Prostate gland (tissue), 2 donors: ENCODE data around the gene FAM53B. TPM values are rescaled to one million over a fixed set of nuclear protein-coding genes. Genes with fewer than 3 reads are reported as not detected.

Source experiments
- DNase-seq: peaks from one replicate; pipeline ENCODE4 v3.0.0-alpha.2; 2019; ENCODE audit warnings: low spot score
- H3K27ac ChIP-seq, 2 donors: fragments of 200-600 bp; sonication (generic); 2 replicates each; pipeline ENCODE4 v1.5.1; 2017 to 2019
- H3K27me3 ChIP-seq: fragments of 200-600 bp; sonication (generic); replicated peaks from 2 replicates; pipeline ENCODE4 v1.5.1; 2019; ENCODE audit not compliant: insufficient read depth
- H3K36me3 ChIP-seq, 2 donors: fragments of 200-600 bp; sonication (generic); 1 replicate in 1 of 2; 2 replicates in 1 of 2; pipeline versions ENCODE4 v1.5.1 to v1.8.1; 2017 to 2019
- H3K4me1 ChIP-seq: fragments of 200-600 bp; sonication (generic); replicated peaks from 2 replicates; pipeline ENCODE4 v1.5.1; 2019
- H3K4me3 ChIP-seq, 2 donors: fragments of 200-600 bp; sonication (generic); 2 replicates each; pipeline ENCODE4 v1.5.1; 2017 to 2019
- H3K9me3 ChIP-seq: fragments of 200-600 bp; sonication (generic); 2 replicates; pipeline ENCODE4 v1.5.1; 2017
- POLR2A ChIP-seq: fragments of 450-650 bp; IDR thresholded peaks from one replicate; pipeline ENCODE4 v1.6.1; 2016; ENCODE audit warnings: antibody characterized with exemption, mild to moderate bottlenecking
- POLR2AphosphoS5 ChIP-seq: sonication (generic); formaldehyde crosslinking; IDR thresholded peaks from one replicate; pipeline ENCODE4 v1.6.1; 2017; ENCODE audit warnings: antibody characterized with exemption
- WGBS: methylation state at CpG from one replicate; pipeline ENCODE4 v1.1.5; 2018; 5-methylcytosine and 5-hydroxymethylcytosine counted together
- intact Hi-C: fragments of 100-400 bp; cut with DNase I; formaldehyde crosslinking; loops from one replicate; pipeline ENCODE4 v1.14.2; 2022
- total RNA-seq, 2 donors: library from RNA; depleted of rRNA; stranded (reverse); fragments of >200 nt; gene quantifications; one replicate each; pipeline ENCODE4 v1.1.0, GENCODE V29; 2016
- TF ChIP-seq, protein P1 (sequence below), 4 experiments: fragments of 200-600 bp in 2 of 4; fragments of 450-650 bp in 2 of 4; sonication (generic) in 2 of 4; IDR thresholded peaks; 1 replicate in 3 of 4; 2 replicates in 1 of 4; pipeline ENCODE4 v1.5.1; 2016 to 2019; ENCODE audit warnings: antibody characterized with exemption in 4 of 4, mild to moderate bottlenecking in 2 of 4, moderate library complexity in 2 of 4

FAM53B gene
- total RNA-seq, 2 donors from 2014 or later: 28.9 to 101 TPM

DNA sequence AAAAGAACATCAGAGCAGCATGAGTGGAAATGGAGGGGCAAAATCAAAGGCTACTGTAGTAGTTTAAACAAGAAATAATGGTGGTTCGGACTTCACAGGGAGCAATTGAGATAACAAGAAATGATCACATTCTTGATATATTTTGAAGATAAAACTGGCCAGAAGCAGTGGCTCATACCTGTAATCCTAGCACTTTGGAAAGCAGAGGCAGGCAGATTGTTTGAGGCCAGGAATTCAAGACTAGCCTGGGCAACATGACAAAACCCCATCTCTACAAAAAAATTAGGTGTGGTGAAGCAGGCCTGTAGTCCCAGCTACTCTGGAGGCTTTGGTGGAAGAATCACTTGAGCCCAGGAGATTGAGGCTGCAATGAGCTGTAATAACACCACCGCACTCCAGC lies 24.6 kb upstream of the FAM53B start:
- intact Hi-C loops: no loop called here
- Histone ChIP-seq H3K9me3 (no peaks in the 10 kb centered on the region), H3K27me3 (no peaks in the 10 kb centered on the region), H3K4me3 (no peak overlapping the region), H3K4me1 (peaks cover 6% of the 10 kb centered on the region), H3K36me3 (no peaks in the 10 kb centered on the region), H3K27ac (no peak overlapping the region)
- no peak for DNase-seq
- WGBS: 83% methylated on average over 2 of the region's 2 CpGs
- TF ChIP-seq POLR2A: no peak
- TF ChIP-seq, protein P1, sequence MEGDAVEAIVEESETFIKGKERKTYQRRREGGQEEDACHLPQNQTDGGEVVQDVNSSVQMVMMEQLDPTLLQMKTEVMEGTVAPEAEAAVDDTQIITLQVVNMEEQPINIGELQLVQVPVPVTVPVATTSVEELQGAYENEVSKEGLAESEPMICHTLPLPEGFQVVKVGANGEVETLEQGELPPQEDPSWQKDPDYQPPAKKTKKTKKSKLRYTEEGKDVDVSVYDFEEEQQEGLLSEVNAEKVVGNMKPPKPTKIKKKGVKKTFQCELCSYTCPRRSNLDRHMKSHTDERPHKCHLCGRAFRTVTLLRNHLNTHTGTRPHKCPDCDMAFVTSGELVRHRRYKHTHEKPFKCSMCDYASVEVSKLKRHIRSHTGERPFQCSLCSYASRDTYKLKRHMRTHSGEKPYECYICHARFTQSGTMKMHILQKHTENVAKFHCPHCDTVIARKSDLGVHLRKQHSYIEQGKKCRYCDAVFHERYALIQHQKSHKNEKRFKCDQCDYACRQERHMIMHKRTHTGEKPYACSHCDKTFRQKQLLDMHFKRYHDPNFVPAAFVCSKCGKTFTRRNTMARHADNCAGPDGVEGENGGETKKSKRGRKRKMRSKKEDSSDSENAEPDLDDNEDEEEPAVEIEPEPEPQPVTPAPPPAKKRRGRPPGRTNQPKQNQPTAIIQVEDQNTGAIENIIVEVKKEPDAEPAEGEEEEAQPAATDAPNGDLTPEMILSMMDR (IDR thresholded peaks at IDR 0.05): no peak
- no peak for TF ChIP-seq POLR2AphosphoS5

DNA sequence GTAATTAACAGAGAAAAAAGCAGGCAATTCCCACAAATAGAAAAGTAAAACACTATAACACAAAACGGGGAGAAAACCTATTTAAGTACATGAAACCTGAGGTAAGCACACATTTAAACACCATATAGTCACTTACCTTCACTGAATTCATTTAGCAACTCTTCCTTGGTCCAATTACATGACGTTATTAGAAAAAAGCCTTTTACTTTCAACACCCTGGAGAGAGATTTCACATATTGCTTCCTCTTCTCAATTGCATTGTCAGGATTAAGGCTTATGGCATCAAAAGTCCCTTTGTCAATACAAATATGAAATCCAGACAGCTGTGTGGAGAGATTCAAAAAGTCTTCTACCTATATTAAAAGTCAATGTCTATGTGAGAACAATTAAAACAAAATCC lies 21.1 kb upstream of the FAM53B start:
- H3K4me1 ChIP-seq: peaks cover 6% of the 10 kb centered on the region
- 45% methylated on average over 2 of the region's 2 CpGs for WGBS
- no peak overlapping the region for H3K27ac ChIP-seq
- no peak overlapping the region for H3K4me3 ChIP-seq
- intact Hi-C loops: no loop called here
- no peaks in the 10 kb centered on the region for H3K27me3 ChIP-seq
- no peaks in the 10 kb centered on the region for H3K9me3 ChIP-seq
- no peak for TF ChIP-seq POLR2A
- no peak for TF ChIP-seq POLR2AphosphoS5
- TF ChIP-seq, protein P1 (IDR thresholded peaks at IDR 0.05): no peak
- DNase-seq: no peak
- H3K36me3 ChIP-seq: no peaks in the 10 kb centered on the region

DNA sequence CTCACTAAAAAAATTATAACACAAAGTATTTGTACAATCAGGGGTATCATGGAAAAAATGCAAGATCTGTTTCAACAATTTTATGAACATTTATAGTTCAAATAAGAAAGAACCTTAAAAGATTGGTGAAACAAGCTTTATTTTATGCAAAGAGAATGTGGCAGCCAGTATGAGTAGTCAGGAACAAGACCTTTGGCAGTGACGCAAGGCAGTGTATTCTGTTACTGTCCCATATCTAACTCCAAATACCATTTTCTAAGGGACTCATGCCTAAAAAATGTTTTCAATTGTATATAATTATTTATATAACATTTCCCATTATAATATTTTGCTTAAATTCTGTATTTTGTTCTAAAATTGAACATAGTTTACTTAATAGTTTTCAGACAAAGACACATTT lies 19.1 kb upstream of the FAM53B start:
- intact Hi-C loops: no loop called here
- no peaks in the 10 kb centered on the region for H3K36me3 ChIP-seq

DNA sequence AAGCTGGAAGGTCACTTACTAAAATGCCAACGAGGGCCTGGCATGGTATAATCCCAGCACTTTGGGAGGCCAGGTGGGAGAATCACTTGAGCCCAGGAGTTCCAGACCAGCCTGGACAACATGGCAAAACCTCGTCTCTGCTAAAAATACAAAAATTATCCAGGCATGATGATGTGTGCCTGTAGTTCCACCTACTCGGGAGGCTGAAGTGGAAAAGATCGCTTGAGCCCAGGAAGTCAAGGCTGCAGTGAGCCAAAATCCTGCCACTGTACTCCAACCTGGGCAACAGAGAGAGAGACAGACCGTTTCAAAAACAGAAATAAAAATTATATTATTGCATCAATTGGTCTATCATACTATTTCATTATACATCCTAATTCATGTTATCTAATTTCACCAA lies 18.1 kb upstream of the FAM53B start:
- Histone ChIP-seq H3K4me3 (no peak overlapping the region), H3K4me1 (peaks cover 6% of the 10 kb centered on the region), H3K9me3 (no peaks in the 10 kb centered on the region), H3K36me3 (no peaks in the 10 kb centered on the region), H3K27ac (no peak overlapping the region), H3K27me3 (no peaks in the 10 kb centered on the region)
- intact Hi-C loops: no loop called here
- 94% methylated on average over 5 of the region's 5 CpGs for WGBS
- no peak for TF ChIP-seq POLR2AphosphoS5
- no peak for TF ChIP-seq POLR2A
- TF ChIP-seq, protein P1 (IDR thresholded peaks at IDR 0.05): no peak
- no peak for DNase-seq

More for the DNA sequence above, 19.1 kb upstream of the FAM53B start:
- Histone ChIP-seq H3K9me3 (no peaks in the 10 kb centered on the region), H3K27me3 (no peaks in the 10 kb centered on the region), H3K4me1 (peaks cover 6% of the 10 kb centered on the region), H3K4me3 (no peak overlapping the region), H3K27ac (no peak overlapping the region)
- 96% methylated on average over 1 of the region's 1 CpG for WGBS
- no peak for DNase-seq
- TF ChIP-seq POLR2AphosphoS5: no peak
- no peak for TF ChIP-seq POLR2A
- TF ChIP-seq, protein P1 (IDR thresholded peaks at IDR 0.05): no peak

DNA sequence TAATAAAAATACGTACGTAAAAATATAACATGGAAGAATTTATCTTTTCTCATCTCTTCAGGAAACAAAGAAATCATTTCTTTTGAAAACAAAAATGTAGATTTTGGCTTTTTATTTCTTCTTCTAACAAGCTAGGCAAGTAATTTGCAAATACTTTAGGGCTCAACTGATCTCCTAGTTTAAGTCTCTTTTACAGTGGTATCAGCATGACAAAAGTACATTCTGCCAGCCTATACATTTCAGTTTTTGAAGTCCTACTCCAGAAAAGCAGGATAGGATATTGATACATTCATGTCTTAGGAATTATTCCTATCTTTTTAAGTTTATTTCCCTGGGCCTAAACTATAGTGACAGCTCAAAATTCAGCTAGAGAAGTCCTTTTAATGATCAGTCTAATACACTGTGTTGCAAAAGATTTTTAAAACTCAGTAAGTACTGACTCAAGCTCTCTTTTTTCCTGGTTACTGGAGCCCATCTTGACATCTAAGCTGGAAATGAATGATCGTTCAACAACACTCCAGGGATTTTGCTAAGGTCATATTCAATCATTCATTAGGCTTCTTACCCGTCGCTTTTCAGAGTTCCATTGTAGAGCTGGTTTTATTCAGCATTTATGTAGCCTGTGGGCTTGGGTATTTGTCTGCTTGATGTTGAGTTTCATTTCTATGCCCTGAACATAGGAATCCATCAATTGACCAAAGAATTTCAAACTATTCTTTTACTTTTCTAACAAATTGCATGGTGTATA lies 12.2 kb upstream of the FAM53B start:
- Histone ChIP-seq H3K9me3 (no peaks in the 10 kb centered on the region), H3K36me3 (no peaks in the 10 kb centered on the region), H3K27me3 (no peaks in the 10 kb centered on the region), H3K4me1 (no peaks in the 10 kb centered on the region), H3K27ac (no peak overlapping the region), H3K4me3 (no peak overlapping the region)
- intact Hi-C loops: no loop called here
- no peak for DNase-seq
- WGBS: 77% methylated on average over 5 of the region's 5 CpGs
- no peak for TF ChIP-seq POLR2AphosphoS5
- TF ChIP-seq, protein P1 (IDR thresholded peaks at IDR 0.05): no peak
- TF ChIP-seq POLR2A: no peak
